ENCODE measurements around the gene HLA-F. TPM values are rescaled to one million over a fixed set of nuclear protein-coding genes. Genes with fewer than 3 reads are reported as not detected.

Gene HLA-F
- total RNA-seq, 6 experiments from 2014 or later = 9.8 to 41.3 (median 26.4) TPM

GRCh38 chr6:29734046-29735018, 11.1 kb downstream of the HLA-F start:
- no peak overlapping the region for H3K4me3 ChIP-seq
- H3K27me3 ChIP-seq = no peaks in the 10 kb centered on the region
- no peak for DNase-seq
- intact Hi-C loops (cut with DNase I) = no loop called here
- no peaks in the 10 kb centered on the region for H3K9me3 ChIP-seq
- 67% methylated on average over 3 of the region's 3 CpGs for WGBS (ENCODE audit: insufficient coverage, low coverage, low lambda C conversion rate, missing lambda C conversion rate)
- TF ChIP-seq POLR2A (IDR thresholded peaks at IDR 0.05) (no peak), CTCF (IDR thresholded peaks at IDR 0.05) (no peak)
- ATAC-seq = no peak
- H3K36me3 ChIP-seq = no peaks in the 10 kb centered on the region
- no peak overlapping the region for H3K27ac ChIP-seq
- H3K4me1 ChIP-seq = no peaks in the 10 kb centered on the region

- no peaks in the 10 kb centered on the region for H3K36me3 ChIP-seq
- H3K9me3 ChIP-seq = no peaks in the 10 kb centered on the region
- intact Hi-C loops (cut with DNase I) = no loop called here
- H3K27me3 ChIP-seq = no peaks in the 10 kb centered on the region
- no peak for TF ChIP-seq POLR2A (IDR thresholded peaks at IDR 0.05)
- TF ChIP-seq CTCF (IDR thresholded peaks at IDR 0.05) = no peak
- no peak overlapping the region for H3K27ac ChIP-seq
- ATAC-seq (no peak), DNase-seq (no peak)
- 63% methylated on average over 2 of the region's 2 CpGs for WGBS (ENCODE audit: insufficient coverage, low coverage, low lambda C conversion rate, missing lambda C conversion rate)
- H3K4me3 ChIP-seq = no peak overlapping the region
- H3K4me1 ChIP-seq = no peaks in the 10 kb centered on the region
These were observed 13.3 kb downstream of the HLA-F start for GRCh38 chr6:29736563-29736962.

GRCh38 chr6:29737707-29738630, 14.7 kb downstream of the HLA-F start:
- Histone ChIP-seq H3K27ac (no peak overlapping the region), H3K4me1 (no peaks in the 10 kb centered on the region), H3K4me3 (no peak overlapping the region), H3K9me3 (no peaks in the 10 kb centered on the region), H3K36me3 (no peaks in the 10 kb centered on the region), H3K27me3 (no peaks in the 10 kb centered on the region)
- intact Hi-C loops (cut with DNase I) = no loop called here
- WGBS (ENCODE audit: insufficient coverage, low coverage, low lambda C conversion rate, missing lambda C conversion rate) = 45% methylated on average over 6 of the region's 9 CpGs
- peak; percentile 61 to 75 (median 74) for DNase-seq
- peak; percentile 72 to 83 (median 82) for TF ChIP-seq CTCF (IDR thresholded peaks at IDR 0.05)
- no peak for TF ChIP-seq POLR2A (IDR thresholded peaks at IDR 0.05)
- ATAC-seq = peak; percentile 97 to 99 (median 98)

GRCh38 chr6:29739136-29739881, 16.1 kb downstream of the HLA-F start:
- Histone ChIP-seq H3K36me3 (no peaks in the 10 kb centered on the region), H3K4me3 (no peak overlapping the region), H3K4me1 (no peaks in the 10 kb centered on the region), H3K27ac (no peak overlapping the region), H3K27me3 (no peaks in the 10 kb centered on the region), H3K9me3 (no peaks in the 10 kb centered on the region)
- no peak for DNase-seq
- TF ChIP-seq POLR2A (IDR thresholded peaks at IDR 0.05) (no peak), CTCF (IDR thresholded peaks at IDR 0.05) (no peak)
- intact Hi-C loops (cut with DNase I) = no loop called here
- WGBS (ENCODE audit: insufficient coverage, low coverage, low lambda C conversion rate, missing lambda C conversion rate) = 53% methylated on average over 4 of the region's 4 CpGs
- ATAC-seq = no peak

Measured in right lobe of liver (tissue), 6 donors.